CD14-positive monocyte (primary cell): Measurements from ENCODE around the gene ME3. TPM values are rescaled to one million over a fixed set of nuclear protein-coding genes. Genes with fewer than 3 reads are reported as not detected.

ENCODE experiments used
- DNase-seq, 3 donors: peaks; one replicate each; pipeline ENCODE4 v3.0.0-alpha.2; 2011 to 2022
- H2AFZ ChIP-seq: 2 replicates; pipeline ENCODE4 v1.6.0; 2012; ENCODE audit warnings: mild to moderate bottlenecking, low read depth, low read length, inconsistent platforms; ENCODE audit not compliant: insufficient read depth, poor library complexity, severe bottlenecking
- H3K27ac ChIP-seq, 2 donors: 1 replicate in 1 of 2; 2 replicates in 1 of 2; pipeline ENCODE4 v1.5.1; 2012 to 2013; ENCODE audit warnings: low read length in 2 of 2, control low read depth in 1 of 2, inconsistent platforms in 1 of 2, low read depth in 1 of 2, mild to moderate bottlenecking in 1 of 2
- H3K27me3 ChIP-seq, 2 donors: one replicate each; pipeline versions ENCODE4 v1.6.0 to v1.6.1; 2011 to 2013; ENCODE audit warnings: low read length in 2 of 2; ENCODE audit not compliant: control insufficient read depth in 2 of 2, insufficient read depth in 2 of 2
- H3K36me3 ChIP-seq, 2 donors: replicated peaks in 1 of 2; 1 replicate in 1 of 2; 2 replicates in 1 of 2; pipeline versions ENCODE4 v1.5.1 to v1.6.1; 2012 to 2013; ENCODE audit warnings: low read length in 2 of 2, control low read depth in 1 of 2, inconsistent platforms in 1 of 2, mild to moderate bottlenecking in 1 of 2; ENCODE audit not compliant: insufficient read depth in 2 of 2, control insufficient read depth in 1 of 2
- H3K4me1 ChIP-seq, 2 donors: 1 replicate in 1 of 2; 2 replicates in 1 of 2; pipeline versions ENCODE4 v1.5.1 to v1.6.1; 2012 to 2013; ENCODE audit warnings: low read length in 2 of 2, control low read depth in 1 of 2, inconsistent platforms in 1 of 2, mild to moderate bottlenecking in 1 of 2, moderate library complexity in 1 of 2; ENCODE audit not compliant: insufficient read depth in 2 of 2, control insufficient read depth in 1 of 2
- H3K4me2 ChIP-seq: replicated peaks from 2 replicates; pipeline ENCODE3; 2012; ENCODE audit warnings: low read length, moderate library complexity, mild to moderate bottlenecking; ENCODE audit not compliant: poor library complexity, severe bottlenecking; ENCODE audit errors: extremely low read depth
- H3K4me3 ChIP-seq, 3 experiments: fragments of 200-600 bp in 1 of 3; sonication (generic) in 1 of 3; replicated peaks in 1 of 3; 1 replicate in 2 of 3; 2 replicates in 1 of 3; pipeline ENCODE4 v1.5.1; 2011 to 2013; ENCODE audit warnings: low read length in 3 of 3, mild to moderate bottlenecking in 3 of 3, control low read depth in 2 of 3, low read depth in 2 of 3, inconsistent platforms in 1 of 3, moderate library complexity in 1 of 3
- H3K79me2 ChIP-seq: 2 replicates; pipeline ENCODE4 v1.6.0; 2012; ENCODE audit warnings: mild to moderate bottlenecking, control low read depth, inconsistent platforms, low read length, moderate library complexity; ENCODE audit not compliant: insufficient read depth
- H3K9ac ChIP-seq: 2 replicates; pipeline ENCODE4 v1.6.0; 2017; ENCODE audit warnings: low read length, mild to moderate bottlenecking; ENCODE audit not compliant: insufficient read depth, poor library complexity, severe bottlenecking
- H3K9me3 ChIP-seq, 2 donors: replicated peaks in 1 of 2; 1 replicate in 1 of 2; 2 replicates in 1 of 2; pipeline versions ENCODE4 v1.5.1 to v1.6.1; 2012 to 2013; ENCODE audit warnings: low read length in 2 of 2, control low read depth in 1 of 2; ENCODE audit not compliant: control insufficient read depth in 1 of 2, insufficient read depth in 1 of 2
- H4K20me1 ChIP-seq: 2 replicates; pipeline ENCODE4 v1.6.0; 2012; ENCODE audit warnings: mild to moderate bottlenecking, low read length, control low read depth, moderate library complexity; ENCODE audit not compliant: insufficient read depth
- H3K27ac Mint-ChIP-seq, 7 donors: one replicate each; pipeline ENCODE4 v1.8.0; 2020; ENCODE audit warnings: mild to moderate bottlenecking in 7 of 7, mixed read lengths in 7 of 7, moderate library complexity in 6 of 7, inconsistent platforms in 2 of 7
- H3K27me3 Mint-ChIP-seq, 3 donors: one replicate each; pipeline ENCODE4 v1.8.0; 2021 to 2022; ENCODE audit warnings: low read depth in 3 of 3, mild to moderate bottlenecking in 3 of 3, mixed read lengths in 3 of 3, moderate library complexity in 3 of 3, inconsistent platforms in 1 of 3
- H3K36me3 Mint-ChIP-seq, 2 donors: one replicate each; pipeline ENCODE4 v1.8.0; 2020; ENCODE audit warnings: mixed read lengths in 2 of 2, inconsistent platforms in 1 of 2, mild to moderate bottlenecking in 1 of 2
- H3K4me1 Mint-ChIP-seq: one replicate; pipeline ENCODE4 v1.8.0; 2020; ENCODE audit warnings: mild to moderate bottlenecking, mixed read lengths
- H3K4me3 Mint-ChIP-seq, 2 donors: one replicate each; pipeline ENCODE4 v1.8.0; 2020; ENCODE audit warnings: mild to moderate bottlenecking in 2 of 2, mixed read lengths in 2 of 2, moderate library complexity in 1 of 2
- H3K9me3 Mint-ChIP-seq, 7 donors: one replicate each; pipeline ENCODE4 v1.8.0; 2020 to 2022; ENCODE audit warnings: mixed read lengths in 7 of 7, mild to moderate bottlenecking in 6 of 7, moderate library complexity in 6 of 7, inconsistent platforms in 2 of 7
- WGBS: methylation state at CpG from one replicate; pipeline ENCODE4 v1.1.5; 2013; ENCODE audit warnings: missing lambda C conversion rate; ENCODE audit not compliant: insufficient coverage; 5-methylcytosine and 5-hydroxymethylcytosine counted together
- intact Hi-C, 2 donors: fragments of 100-400 bp; cut with micrococcal nuclease; formaldehyde crosslinking; loops; one replicate each; pipeline versions ENCODE4 v1.15.0 to v1.15.1; 2023
- polyA plus RNA-seq, 3 donors: library from polyadenylated mRNA; depleted of rRNA in 1 of 3; unstranded in 2 of 3; stranded (reverse) in 1 of 3; fragments of 300-500 nt in 2 of 3; fragments of >200 nt in 1 of 3; fragmentation: Illumina TruSeq in 2 of 3; gene quantifications; 1 replicate in 2 of 3; 2 replicates in 1 of 3; pipeline ENCODE4 v1.2.3, GENCODE V29; 2012 to 2021
- TF ChIP-seq, protein P1 (sequence below): fragments of 200-600 bp; IDR thresholded peaks from one replicate; pipeline ENCODE4 v1.8.0; 2022; ENCODE audit warnings: antibody characterized with exemption, mild to moderate bottlenecking

ME3 gene
- polyA plus RNA-seq, 3 donors = 0.31 to 3.0 (median 0.42) TPM

DNA sequence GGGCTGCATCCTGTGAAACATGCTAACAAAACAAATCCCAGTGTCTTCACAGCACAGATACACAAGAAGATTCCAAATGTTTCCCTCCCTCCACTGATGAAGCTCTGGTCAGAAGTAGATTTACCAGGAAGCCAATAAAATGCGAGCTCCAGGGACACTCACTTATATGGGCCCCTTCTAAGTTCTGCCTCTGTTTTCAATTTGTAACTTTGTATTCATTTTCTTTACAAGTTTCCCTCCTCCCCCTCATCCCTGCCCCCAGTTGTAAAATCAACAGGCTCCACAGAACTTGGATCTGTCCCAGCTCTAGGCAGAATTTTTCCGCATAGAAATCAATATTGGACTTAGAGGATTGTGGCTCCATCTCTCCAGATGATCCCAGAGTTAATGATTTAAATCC, 48.1 kb upstream of the ME3 start:
- Histone ChIP-seq H3K9ac (no peak overlapping the region), H3K36me3 (no peaks in the 10 kb centered on the region), H3K4me3 (no peak overlapping the region), H3K27ac (no peak overlapping the region), H3K4me1 (no peaks in the 10 kb centered on the region), H4K20me1 (no peaks in the 10 kb centered on the region), H3K79me2 (no peaks in the 10 kb centered on the region), H3K9me3 (peaks cover 2 to 5% of the 10 kb centered on the region in 2 donors), H3K4me2 (no peak overlapping the region), H2AFZ (no peak overlapping the region), H3K27me3 (no peaks in the 10 kb centered on the region)
- Mint-ChIP-seq H3K4me3 (no peak overlapping the region), H3K4me1 (no peaks in the 10 kb centered on the region), H3K27me3 (peaks cover 0 to 2% (median 0%) of the 10 kb centered on the region in 3 donors), H3K9me3 (peaks cover 2 to 23% (median 9%) of the 10 kb centered on the region in 7 donors), H3K27ac (no peak overlapping the region), H3K36me3 (no peaks in the 10 kb centered on the region)
- WGBS = 100% methylated on average over 1 of the region's 2 CpGs
- TF ChIP-seq, protein P1, sequence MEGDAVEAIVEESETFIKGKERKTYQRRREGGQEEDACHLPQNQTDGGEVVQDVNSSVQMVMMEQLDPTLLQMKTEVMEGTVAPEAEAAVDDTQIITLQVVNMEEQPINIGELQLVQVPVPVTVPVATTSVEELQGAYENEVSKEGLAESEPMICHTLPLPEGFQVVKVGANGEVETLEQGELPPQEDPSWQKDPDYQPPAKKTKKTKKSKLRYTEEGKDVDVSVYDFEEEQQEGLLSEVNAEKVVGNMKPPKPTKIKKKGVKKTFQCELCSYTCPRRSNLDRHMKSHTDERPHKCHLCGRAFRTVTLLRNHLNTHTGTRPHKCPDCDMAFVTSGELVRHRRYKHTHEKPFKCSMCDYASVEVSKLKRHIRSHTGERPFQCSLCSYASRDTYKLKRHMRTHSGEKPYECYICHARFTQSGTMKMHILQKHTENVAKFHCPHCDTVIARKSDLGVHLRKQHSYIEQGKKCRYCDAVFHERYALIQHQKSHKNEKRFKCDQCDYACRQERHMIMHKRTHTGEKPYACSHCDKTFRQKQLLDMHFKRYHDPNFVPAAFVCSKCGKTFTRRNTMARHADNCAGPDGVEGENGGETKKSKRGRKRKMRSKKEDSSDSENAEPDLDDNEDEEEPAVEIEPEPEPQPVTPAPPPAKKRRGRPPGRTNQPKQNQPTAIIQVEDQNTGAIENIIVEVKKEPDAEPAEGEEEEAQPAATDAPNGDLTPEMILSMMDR = no peak
- DNase-seq = no peak
- intact Hi-C loops = no loop called here

DNA sequence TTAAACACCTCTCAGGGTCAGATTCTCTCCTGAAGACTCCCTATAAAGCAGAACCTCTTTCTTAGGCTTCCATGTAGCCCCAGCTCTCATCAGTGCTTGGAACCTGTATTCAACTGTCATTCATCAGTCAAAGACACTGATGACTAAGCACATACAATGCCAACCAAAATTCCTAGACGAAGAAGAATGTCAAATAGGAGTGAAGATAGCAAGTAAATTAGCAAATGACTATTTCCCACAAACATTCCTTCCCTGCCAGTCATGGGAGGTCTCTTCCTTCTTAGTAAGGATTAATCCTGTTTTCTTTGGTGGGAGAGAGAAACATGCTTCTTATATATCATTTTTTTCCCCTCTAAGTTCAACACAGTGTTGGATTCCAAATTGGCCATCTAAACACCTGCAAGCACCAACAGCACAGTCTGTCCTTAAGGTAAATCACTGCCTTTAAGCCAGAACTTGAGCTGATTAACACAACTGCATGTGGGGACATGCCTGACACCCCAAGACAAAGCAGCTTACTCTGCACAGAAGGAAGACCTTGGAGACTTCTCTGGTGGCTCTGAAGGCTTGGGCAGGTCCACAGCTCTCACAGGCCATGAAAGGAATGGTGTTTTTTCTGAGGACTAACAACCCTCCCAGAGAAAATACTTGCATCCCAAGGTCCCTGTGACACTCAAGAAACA, 47.5 kb upstream of the ME3 start:
- Histone ChIP-seq H2AFZ (no peak overlapping the region), H3K36me3 (no peaks in the 10 kb centered on the region), H3K4me3 (no peak overlapping the region), H3K9me3 (peaks cover 2 to 5% of the 10 kb centered on the region in 2 donors), H3K4me2 (no peak overlapping the region), H3K27ac (no peak overlapping the region), H3K4me1 (no peaks in the 10 kb centered on the region), H3K79me2 (no peaks in the 10 kb centered on the region), H3K27me3 (no peaks in the 10 kb centered on the region), H3K9ac (no peak overlapping the region), H4K20me1 (no peaks in the 10 kb centered on the region)
- H3K4me3 Mint-ChIP-seq = no peak overlapping the region
- no peaks in the 10 kb centered on the region for H3K36me3 Mint-ChIP-seq
- H3K4me1 Mint-ChIP-seq = no peaks in the 10 kb centered on the region
- TF ChIP-seq, protein P1 = no peak
- peaks cover 0 to 2% (median 0%) of the 10 kb centered on the region in 3 donors for H3K27me3 Mint-ChIP-seq
- WGBS = no CpG with 5 or more reads among the region's 1 CpG
- no peak for DNase-seq
- peaks cover 2 to 25% (median 10%) of the 10 kb centered on the region in 7 donors for H3K9me3 Mint-ChIP-seq
- no peak overlapping the region for H3K27ac Mint-ChIP-seq
- intact Hi-C loops = no loop called here
